ENCODE results near the gene AGAP5.
"Not testable (repeated sequence)": the region's sequence is repeated elsewhere in the genome, so short reads cannot be mapped to it uniquely, and the experiment has no call there.

The AGAP5 gene

GRCh38 chr10:73664156-73665040 lies 33.5 kb downstream of the AGAP5 start:
- not testable (repeated sequence) for H2BK120ac ChIP-seq (ENCODE audit: low read depth, low read length); H3K4ac ChIP-seq (ENCODE audit: low read length); H3K18ac ChIP-seq (ENCODE audit: low read length); H3K27me3 ChIP-seq (ENCODE audit: control insufficient read depth in 3 of 3, insufficient read depth in 3 of 3, low read depth in 1 of 3, low read length in 3 of 3); H3K14ac ChIP-seq (ENCODE audit: low read length); H3K4me3 ChIP-seq (ENCODE audit: low read length in 2 of 2); H3K9ac ChIP-seq (ENCODE audit: low read depth, low read length, poor library complexity); H2AK5ac ChIP-seq (ENCODE audit: low read depth, low read length); H3K27ac ChIP-seq (replicated peaks; ENCODE audit: low read length); H3K79me1 ChIP-seq (ENCODE audit: low read depth, low read length); DNase-seq (ENCODE audit: low spot score); H2BK15ac ChIP-seq (ENCODE audit: low read length); H3K4me2 ChIP-seq (ENCODE audit: insufficient read depth, low read length, poor library complexity, severe bottlenecking); H3K9me3 ChIP-seq (replicated peaks in 1 of 2; ENCODE audit: control insufficient read depth in 2 of 2, insufficient read depth in 1 of 2, low read depth in 1 of 2, low read length in 2 of 2); H3K36me3 ChIP-seq (replicated peaks in 1 of 2; ENCODE audit: control insufficient read depth in 2 of 2, insufficient read depth in 2 of 2, low read length in 2 of 2); H4K8ac ChIP-seq (ENCODE audit: low read depth, low read length); H3K23ac ChIP-seq (ENCODE audit: low read depth, low read length, poor library complexity); H4K91ac ChIP-seq (ENCODE audit: low read depth, low read length, poor library complexity); H3K4me1 ChIP-seq (ENCODE audit: control insufficient read depth in 2 of 2, insufficient read depth in 1 of 2, low read depth in 1 of 2, low read length in 2 of 2); H2BK12ac ChIP-seq (ENCODE audit: low read length); H2BK5ac ChIP-seq (ENCODE audit: low read length); H2AFZ ChIP-seq (ENCODE audit: low read length)
- WGBS, 2 donors (ENCODE audit: extremely low coverage in 2 of 2, insufficient read length in 2 of 2, insufficient replicate concordance in 1 of 2): no CpG with 5 or more reads among the region's 13 CpGs

- not testable (repeated sequence) for H3K4me3 ChIP-seq (ENCODE audit: low read length in 2 of 2); H2BK15ac ChIP-seq (ENCODE audit: low read length); H3K18ac ChIP-seq (ENCODE audit: low read length); H3K9me3 ChIP-seq (replicated peaks in 1 of 2; ENCODE audit: control insufficient read depth in 2 of 2, insufficient read depth in 1 of 2, low read depth in 1 of 2, low read length in 2 of 2); H2BK5ac ChIP-seq (ENCODE audit: low read length); H2BK12ac ChIP-seq (ENCODE audit: low read length); H3K4ac ChIP-seq (ENCODE audit: low read length); H2BK120ac ChIP-seq (ENCODE audit: low read depth, low read length); H3K9ac ChIP-seq (ENCODE audit: low read depth, low read length, poor library complexity); H3K27me3 ChIP-seq (ENCODE audit: control insufficient read depth in 3 of 3, insufficient read depth in 3 of 3, low read depth in 1 of 3, low read length in 3 of 3); H3K79me1 ChIP-seq (ENCODE audit: low read depth, low read length); H3K27ac ChIP-seq (replicated peaks; ENCODE audit: low read length); H3K4me1 ChIP-seq (ENCODE audit: control insufficient read depth in 2 of 2, insufficient read depth in 1 of 2, low read depth in 1 of 2, low read length in 2 of 2); H3K14ac ChIP-seq (ENCODE audit: low read length); H3K23ac ChIP-seq (ENCODE audit: low read depth, low read length, poor library complexity); DNase-seq (ENCODE audit: low spot score); H4K91ac ChIP-seq (ENCODE audit: low read depth, low read length, poor library complexity); H2AK5ac ChIP-seq (ENCODE audit: low read depth, low read length); H3K36me3 ChIP-seq (replicated peaks in 1 of 2; ENCODE audit: control insufficient read depth in 2 of 2, insufficient read depth in 2 of 2, low read length in 2 of 2); H3K4me2 ChIP-seq (ENCODE audit: insufficient read depth, low read length, poor library complexity, severe bottlenecking); H2AFZ ChIP-seq (ENCODE audit: low read length); H4K8ac ChIP-seq (ENCODE audit: low read depth, low read length)
- no CpG with 5 or more reads among the region's 10 CpGs for whole genome bisulfite sequencing, 2 donors (ENCODE audit: extremely low coverage in 2 of 2, insufficient read length in 2 of 2, insufficient replicate concordance in 1 of 2)
These were observed 34.3 kb downstream of the AGAP5 start for GRCh38 chr10:73663621-73664020.

GRCh38 chr10:73662705-73663104 lies 35.2 kb downstream of the AGAP5 start:
- not testable (repeated sequence) for H2AFZ ChIP-seq (ENCODE audit: low read length); H3K9me3 ChIP-seq (replicated peaks in 1 of 2; ENCODE audit: control insufficient read depth in 2 of 2, insufficient read depth in 1 of 2, low read depth in 1 of 2, low read length in 2 of 2); H3K9ac ChIP-seq (ENCODE audit: low read depth, low read length, poor library complexity); H2BK5ac ChIP-seq (ENCODE audit: low read length); H3K14ac ChIP-seq (ENCODE audit: low read length); H3K27me3 ChIP-seq (ENCODE audit: control insufficient read depth in 3 of 3, insufficient read depth in 3 of 3, low read depth in 1 of 3, low read length in 3 of 3); H3K18ac ChIP-seq (ENCODE audit: low read length); H3K4me2 ChIP-seq (ENCODE audit: insufficient read depth, low read length, poor library complexity, severe bottlenecking); H2AK5ac ChIP-seq (ENCODE audit: low read depth, low read length); H2BK15ac ChIP-seq (ENCODE audit: low read length); H2BK120ac ChIP-seq (ENCODE audit: low read depth, low read length); H3K4me3 ChIP-seq (ENCODE audit: low read length in 2 of 2); H4K8ac ChIP-seq (ENCODE audit: low read depth, low read length); H3K36me3 ChIP-seq (replicated peaks in 1 of 2; ENCODE audit: control insufficient read depth in 2 of 2, insufficient read depth in 2 of 2, low read length in 2 of 2); H2BK12ac ChIP-seq (ENCODE audit: low read length); H4K91ac ChIP-seq (ENCODE audit: low read depth, low read length, poor library complexity); H3K79me1 ChIP-seq (ENCODE audit: low read depth, low read length); H3K4ac ChIP-seq (ENCODE audit: low read length); DNase-seq (ENCODE audit: low spot score); H3K4me1 ChIP-seq (ENCODE audit: control insufficient read depth in 2 of 2, insufficient read depth in 1 of 2, low read depth in 1 of 2, low read length in 2 of 2); H3K23ac ChIP-seq (ENCODE audit: low read depth, low read length, poor library complexity); H3K27ac ChIP-seq (replicated peaks; ENCODE audit: low read length)
- WGBS, 2 donors (ENCODE audit: extremely low coverage in 2 of 2, insufficient read length in 2 of 2, insufficient replicate concordance in 1 of 2): no CpG with 5 or more reads among the region's 7 CpGs

- Histone ChIP-seq H3K4me1 (ENCODE audit: control insufficient read depth in 2 of 2, insufficient read depth in 1 of 2, low read depth in 1 of 2, low read length in 2 of 2) (no peaks in the 10 kb centered on the region), H3K14ac (ENCODE audit: low read length) (peak within 1 kb of the TSS; percentile 47), H2AFZ (ENCODE audit: low read length) (no peak within 1 kb of the TSS), H4K8ac (ENCODE audit: low read depth, low read length) (no peak within 1 kb of the TSS), H4K91ac (ENCODE audit: low read depth, low read length, poor library complexity) (no peak within 1 kb of the TSS), H3K4me2 (ENCODE audit: insufficient read depth, low read length, poor library complexity, severe bottlenecking) (no peak within 1 kb of the TSS), H2BK12ac (ENCODE audit: low read length) (peak within 1 kb of the TSS; percentile 41), H3K9me3 (replicated peaks in 1 of 2; ENCODE audit: control insufficient read depth in 2 of 2, insufficient read depth in 1 of 2, low read depth in 1 of 2, low read length in 2 of 2) (no peaks in the 10 kb centered on the region), H3K27ac (replicated peaks; ENCODE audit: low read length) (no peak within 1 kb of the TSS), H3K4me3 (ENCODE audit: low read length in 2 of 2) (no peak within 1 kb of the TSS), H3K9ac (ENCODE audit: low read depth, low read length, poor library complexity) (peak within 1 kb of the TSS; percentile 80), H3K4ac (ENCODE audit: low read length) (no peak within 1 kb of the TSS), H2AK5ac (ENCODE audit: low read depth, low read length) (no peak within 1 kb of the TSS), H2BK120ac (ENCODE audit: low read depth, low read length) (no peak within 1 kb of the TSS), H3K36me3 (replicated peaks in 1 of 2; ENCODE audit: control insufficient read depth in 2 of 2, insufficient read depth in 2 of 2, low read length in 2 of 2) (no peaks in the 10 kb centered on the region), H2BK15ac (ENCODE audit: low read length) (no peak within 1 kb of the TSS), H3K18ac (ENCODE audit: low read length) (no peak within 1 kb of the TSS), H3K23ac (ENCODE audit: low read depth, low read length, poor library complexity) (no peak within 1 kb of the TSS), H3K27me3 (ENCODE audit: control insufficient read depth in 3 of 3, insufficient read depth in 3 of 3, low read depth in 1 of 3, low read length in 3 of 3) (no peaks in the 10 kb centered on the region), H2BK5ac (ENCODE audit: low read length) (no peak within 1 kb of the TSS), H3K79me1 (ENCODE audit: low read depth, low read length) (peaks cover 4% of the 10 kb centered on the region)
- WGBS, 2 donors (ENCODE audit: extremely low coverage in 2 of 2, insufficient read length in 2 of 2, insufficient replicate concordance in 1 of 2): no CpG with 5 or more reads among the region's 5 CpGs
- DNase-seq (ENCODE audit: low spot score): no peak
These were observed 42.0 kb downstream of the AGAP5 start, which contains the start of gene SYNPO2L for GRCh38 chr10:73655990-73656298. Gene SYNPO2L (minus strand): TSS chr10:73656029. CDS start chr10:73655922, 107 bp downstream.

Measured in neuronal stem cell (in vitro differentiated cells).